Measurements from ENCODE around the gene CD93. TPM values are rescaled to one million over a fixed set of nuclear protein-coding genes. Genes with fewer than 3 reads are reported as not detected.

The CD93 gene
- total RNA-seq, 1 donor from 2014 or later: under 0.01 TPM

GRCh38 chr20:23034721-23035671, 51.1 kb downstream of the CD93 start, which contains the start of gene SSTR4:
Gene SSTR4 (plus strand): TSS chr20:23035312. CDS start chr20:23035484, 172 bp downstream.
- no peak within 1 kb of the TSS for H3K4me3 ChIP-seq (ENCODE audit: low read depth, low read length)
- H3K36me3 ChIP-seq (ENCODE audit: control insufficient read depth, insufficient read depth, low read length): no peaks in the 10 kb centered on the region
- peaks cover 19% of the 10 kb centered on the region for H3K27me3 ChIP-seq (ENCODE audit: control insufficient read depth, insufficient read depth, low read length)
- DNase-seq (ENCODE audit: low read depth) (no peak), FAIRE-seq (no peak)
- no peak for TF ChIP-seq CTCF (IDR thresholded peaks at IDR 0.05; ENCODE audit: insufficient read depth, low read length, severe bottlenecking)

DNA sequence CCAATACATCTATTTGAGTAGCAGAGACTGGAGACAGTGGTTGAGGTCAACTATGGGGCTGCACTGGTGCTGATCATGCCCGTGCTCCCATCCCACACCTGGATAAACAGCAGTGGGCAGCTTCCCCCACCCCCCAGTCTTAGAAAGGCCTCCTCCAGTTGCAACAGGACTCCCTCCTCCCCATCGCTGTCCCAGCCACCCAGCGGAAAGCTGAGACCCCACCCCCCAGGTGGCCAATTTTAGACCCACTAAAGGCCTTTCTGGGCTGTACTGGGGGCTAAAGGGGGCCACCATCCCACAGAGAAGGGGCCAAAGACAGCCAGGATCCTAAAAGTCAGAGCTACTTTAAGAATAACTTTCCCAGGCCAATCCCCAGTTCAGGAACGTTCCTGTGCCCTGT, 52.2 kb downstream of the CD93 start:
- no peak for FAIRE-seq
- DNase-seq (ENCODE audit: low read depth): no peak
- no peak for TF ChIP-seq CTCF (IDR thresholded peaks at IDR 0.05; ENCODE audit: insufficient read depth, low read length, severe bottlenecking)
- Histone ChIP-seq H3K36me3 (ENCODE audit: control insufficient read depth, insufficient read depth, low read length) (no peaks in the 10 kb centered on the region), H3K27me3 (ENCODE audit: control insufficient read depth, insufficient read depth, low read length) (peaks cover 19% of the 10 kb centered on the region), H3K4me3 (ENCODE audit: low read depth, low read length) (no peak overlapping the region)

- DNase-seq (ENCODE audit: low read depth) (no peak), FAIRE-seq (no peak)
- TF ChIP-seq CTCF (IDR thresholded peaks at IDR 0.05; ENCODE audit: insufficient read depth, low read length, severe bottlenecking): no peak
- Histone ChIP-seq H3K4me3 (ENCODE audit: low read depth, low read length) (no peak overlapping the region), H3K27me3 (ENCODE audit: control insufficient read depth, insufficient read depth, low read length) (peaks cover 14% of the 10 kb centered on the region), H3K36me3 (ENCODE audit: control insufficient read depth, insufficient read depth, low read length) (no peaks in the 10 kb centered on the region)
These were observed 53.4 kb downstream of the CD93 start for GRCh38 chr20:23032750-23033078.

DNA sequence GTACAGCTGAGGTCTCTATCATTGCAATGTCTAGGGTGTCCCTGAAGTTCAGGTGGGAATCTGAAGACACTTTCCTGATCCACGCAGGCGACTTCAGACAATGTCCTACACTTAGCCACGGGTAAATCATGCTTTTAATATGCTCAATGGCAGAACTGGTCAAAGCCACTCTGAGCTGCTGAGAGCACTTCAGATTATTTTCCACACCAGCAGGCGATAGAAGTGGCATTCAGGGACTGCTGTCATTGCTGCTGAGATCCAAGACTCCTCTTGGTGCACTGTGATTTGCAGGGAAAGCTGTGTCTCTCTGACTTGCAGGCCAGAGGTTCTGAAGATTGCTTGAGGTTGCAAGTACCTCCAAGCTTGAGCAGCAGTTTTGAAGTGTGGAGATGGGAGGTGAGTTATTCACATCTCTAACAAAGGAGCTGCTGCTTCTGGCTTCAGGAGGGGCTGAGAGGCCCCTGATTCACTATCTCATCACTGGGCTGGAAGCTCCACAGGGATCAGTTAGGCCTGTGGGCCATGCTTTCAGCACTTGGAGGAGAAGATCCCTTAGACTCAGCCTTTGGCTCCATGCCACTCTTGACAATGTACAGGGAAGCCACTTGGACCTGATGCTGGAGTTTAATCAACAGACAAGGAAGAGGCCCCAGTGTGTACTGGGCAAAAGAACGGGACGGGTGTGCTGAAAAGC, 53.9 kb downstream of the CD93 start:
- Histone ChIP-seq H3K27me3 (ENCODE audit: control insufficient read depth, insufficient read depth, low read length) (peaks cover 14% of the 10 kb centered on the region), H3K4me3 (ENCODE audit: low read depth, low read length) (no peak overlapping the region), H3K36me3 (ENCODE audit: control insufficient read depth, insufficient read depth, low read length) (no peaks in the 10 kb centered on the region)
- no peak for TF ChIP-seq CTCF (IDR thresholded peaks at IDR 0.05; ENCODE audit: insufficient read depth, low read length, severe bottlenecking)
- no peak for FAIRE-seq
- no peak for DNase-seq (ENCODE audit: low read depth)

GRCh38 chr20:23031346-23031745, 54.8 kb downstream of the CD93 start:
- TF ChIP-seq CTCF (IDR thresholded peaks at IDR 0.05; ENCODE audit: insufficient read depth, low read length, severe bottlenecking): no peak
- FAIRE-seq (no peak), DNase-seq (ENCODE audit: low read depth) (no peak)
- peaks cover 10% of the 10 kb centered on the region for H3K27me3 ChIP-seq (ENCODE audit: control insufficient read depth, insufficient read depth, low read length)
- H3K36me3 ChIP-seq (ENCODE audit: control insufficient read depth, insufficient read depth, low read length): no peaks in the 10 kb centered on the region
- no peak overlapping the region for H3K4me3 ChIP-seq (ENCODE audit: low read depth, low read length)

Other genes with a start within 250 kb of the CD93 start
- gene SSTR4, start 51.0 kb downstream of the CD93 start, total RNA-seq: not detected in 2 replicates
- 12.6 and 21.4 TPM in 2 replicates for gene THBD, start 36.7 kb downstream of the CD93 start, total RNA-seq

Data from bronchial epithelial cell (primary cell).